Measurements from ENCODE around the gene MINDY3.
"Not testable (repeated sequence)": the region's sequence is repeated elsewhere in the genome, so short reads cannot be mapped to it uniquely, and the experiment has no call there.

MINDY3 gene

GRCh38 chr10:15802375-15802949 is 57.8 kb downstream of the MINDY3 start:
- no peak for DNase-seq

GRCh38 chr10:15801641-15802040 is 58.7 kb downstream of the MINDY3 start:
- no peak for DNase-seq

- DNase-seq, result no peak
Measured at GRCh38 chr10:15801147-15801546, 59.2 kb downstream of the MINDY3 start.

- no peak for DNase-seq
Measured at GRCh38 chr10:15797346-15797745, 63.0 kb downstream of the MINDY3 start.

- no peak for DNase-seq
Measured at GRCh38 chr10:15796762-15797161, 63.5 kb downstream of the MINDY3 start.

- no peak for DNase-seq
Measured at GRCh38 chr10:15796098-15796759, 64.1 kb downstream of the MINDY3 start.

- no peak for DNase-seq
Measured at GRCh38 chr10:15795036-15795792, 65.1 kb downstream of the MINDY3 start.

GRCh38 chr10:15794569-15794968 is 65.7 kb downstream of the MINDY3 start:
- no peak for DNase-seq

GRCh38 chr10:15793664-15794063 is 66.6 kb downstream of the MINDY3 start:
- DNase-seq, result no peak

- no peak for DNase-seq
Measured at GRCh38 chr10:15792777-15793176, 67.5 kb downstream of the MINDY3 start.

GRCh38 chr10:15791816-15792524 is 68.3 kb downstream of the MINDY3 start:
- DNase-seq, result no peak

- no peak for DNase-seq
Measured at GRCh38 chr10:15789793-15790525, 70.3 kb downstream of the MINDY3 start.

- DNase-seq, result no peak
Measured at GRCh38 chr10:15787426-15787825, 72.9 kb downstream of the MINDY3 start.

GRCh38 chr10:15784662-15785300 is 75.5 kb downstream of the MINDY3 start:
- no peak for DNase-seq

GRCh38 chr10:15783941-15784636 is 76.2 kb downstream of the MINDY3 start:
- DNase-seq, result no peak

GRCh38 chr10:15782851-15783250 is 77.5 kb downstream of the MINDY3 start:
- DNase-seq, result no peak

GRCh38 chr10:15781381-15781960 is 78.8 kb downstream of the MINDY3 start:
- no peak for DNase-seq

GRCh38 chr10:15780353-15781135 is 79.8 kb downstream of the MINDY3 start:
- no peak for DNase-seq

- no peak for DNase-seq
Measured at GRCh38 chr10:15775513-15775912, 84.8 kb downstream of the MINDY3 start.

GRCh38 chr10:15774534-15774933 is 85.8 kb downstream of the MINDY3 start:
- not testable (repeated sequence) for DNase-seq

Measured in NCI-H1417 treated with DMSO at 0.1 percent for 48 hours (cell line).